ENCODE data around the gene STOX2.

Gene STOX2

DNA sequence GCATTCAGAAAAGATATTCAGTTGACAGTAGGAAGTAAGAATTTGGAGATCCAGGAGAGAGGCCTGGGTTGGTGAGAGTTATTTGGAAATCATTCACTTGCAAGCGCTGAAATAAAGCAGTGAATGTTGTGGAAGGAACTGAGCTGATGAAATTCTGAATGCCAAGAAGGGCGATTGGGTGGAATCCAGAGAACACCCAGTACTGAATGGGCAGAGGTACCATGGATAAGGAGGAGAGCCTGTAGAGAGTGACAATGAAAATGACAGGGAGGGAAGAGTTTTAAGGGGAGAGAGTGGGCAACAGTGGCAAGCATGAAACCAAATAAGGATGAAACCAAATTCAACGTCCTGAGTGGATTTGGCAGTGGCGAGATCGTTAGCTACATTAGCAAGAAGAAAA lies 6.7 kb upstream of the STOX2 start:
- no peak for DNase-seq

DNA sequence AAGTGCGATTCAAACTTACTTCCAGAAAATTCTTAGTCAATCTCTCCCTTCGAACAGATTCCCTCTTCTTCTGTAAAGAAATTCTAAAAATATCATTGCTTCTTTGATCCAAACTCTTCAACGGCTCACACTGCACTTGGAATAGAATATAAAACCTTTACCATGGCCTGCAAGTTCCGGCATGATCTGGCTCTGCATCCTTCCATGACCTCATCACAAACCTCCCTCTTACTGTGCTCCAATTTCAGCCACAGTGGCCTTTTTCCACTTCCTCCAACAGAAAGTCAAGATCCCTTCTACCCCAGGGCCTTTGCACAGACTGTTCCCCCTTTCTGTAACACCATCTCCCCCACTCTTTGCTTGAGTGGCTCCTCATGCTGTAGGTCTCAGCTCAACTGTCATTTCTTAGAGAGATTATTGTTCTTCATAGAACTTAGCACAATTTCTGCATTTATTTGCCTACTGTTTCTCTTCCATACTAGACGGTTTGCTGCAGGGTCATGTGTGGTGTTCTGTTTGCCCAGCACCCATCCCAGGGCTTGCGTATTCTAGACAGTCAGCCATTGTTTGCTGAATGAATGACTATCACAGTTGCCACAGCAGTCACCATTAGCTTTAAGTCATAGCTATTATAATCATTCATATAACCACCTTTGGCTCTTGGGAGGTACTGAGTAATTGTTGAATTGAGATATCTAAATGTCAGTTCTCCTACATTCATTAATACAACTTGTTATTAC lies 1.9 kb upstream of the STOX2 start:
- DNase-seq = no peak

DNA sequence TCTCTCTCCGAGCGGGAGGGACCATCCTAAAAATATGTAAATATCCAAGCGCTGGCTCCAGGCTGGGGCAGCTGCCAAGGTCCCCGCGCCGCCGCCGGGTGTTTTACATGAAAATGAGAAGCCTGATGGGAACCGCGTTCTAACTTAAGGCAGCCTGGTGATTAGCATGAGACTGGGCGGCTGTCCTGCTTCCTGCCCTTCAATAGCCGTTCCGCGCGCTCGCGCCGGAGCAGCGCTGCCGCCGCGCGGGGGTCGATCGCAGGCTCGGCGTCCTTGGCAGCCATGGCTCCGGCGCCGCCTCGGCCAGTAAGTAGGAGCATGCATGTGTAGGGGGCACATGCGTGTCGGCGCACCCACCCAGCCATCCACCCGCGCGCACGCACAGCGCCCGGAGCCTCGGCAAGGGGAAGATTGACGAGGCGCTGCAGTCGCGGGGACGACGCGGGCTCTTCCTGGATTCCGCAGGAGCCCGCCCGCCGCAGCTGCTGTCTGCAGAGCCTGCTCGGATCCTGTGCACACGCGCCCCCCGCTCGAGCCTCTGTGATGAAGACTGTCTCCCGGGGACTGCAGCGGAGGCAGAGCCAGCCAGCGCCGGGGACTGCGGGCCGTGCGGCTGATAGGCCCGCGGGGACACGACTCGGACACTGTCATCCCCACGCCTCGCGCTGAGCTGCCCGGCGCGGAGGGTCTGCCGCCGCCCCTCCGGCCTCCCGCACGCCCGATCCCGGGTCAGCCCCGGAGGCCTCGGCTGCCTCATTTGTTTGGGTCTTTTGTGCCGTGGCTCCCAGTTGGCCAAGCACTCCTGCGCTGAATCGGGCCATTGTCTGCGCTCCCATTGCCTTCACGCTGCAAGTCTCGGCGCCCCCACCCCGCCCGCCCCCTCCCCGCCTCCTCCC lies 734 bp downstream of the STOX2 start:
- DNase-seq = peak in 1 of 2 donors; percentile 23

DNA sequence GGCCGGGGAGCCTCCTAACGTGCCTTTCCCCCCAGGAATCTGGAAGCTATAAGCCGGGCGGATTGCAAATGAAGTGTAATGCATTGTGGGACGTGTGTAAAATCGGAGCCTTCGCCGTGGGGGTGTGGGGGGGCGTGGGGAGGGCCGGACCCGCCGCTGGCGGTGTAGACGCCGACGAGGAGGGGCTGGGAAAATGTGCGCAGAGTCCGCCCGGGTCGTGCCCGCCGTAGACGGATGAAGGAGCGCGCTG lies 1.3 kb downstream of the STOX2 start:
- no peak for DNase-seq

DNA sequence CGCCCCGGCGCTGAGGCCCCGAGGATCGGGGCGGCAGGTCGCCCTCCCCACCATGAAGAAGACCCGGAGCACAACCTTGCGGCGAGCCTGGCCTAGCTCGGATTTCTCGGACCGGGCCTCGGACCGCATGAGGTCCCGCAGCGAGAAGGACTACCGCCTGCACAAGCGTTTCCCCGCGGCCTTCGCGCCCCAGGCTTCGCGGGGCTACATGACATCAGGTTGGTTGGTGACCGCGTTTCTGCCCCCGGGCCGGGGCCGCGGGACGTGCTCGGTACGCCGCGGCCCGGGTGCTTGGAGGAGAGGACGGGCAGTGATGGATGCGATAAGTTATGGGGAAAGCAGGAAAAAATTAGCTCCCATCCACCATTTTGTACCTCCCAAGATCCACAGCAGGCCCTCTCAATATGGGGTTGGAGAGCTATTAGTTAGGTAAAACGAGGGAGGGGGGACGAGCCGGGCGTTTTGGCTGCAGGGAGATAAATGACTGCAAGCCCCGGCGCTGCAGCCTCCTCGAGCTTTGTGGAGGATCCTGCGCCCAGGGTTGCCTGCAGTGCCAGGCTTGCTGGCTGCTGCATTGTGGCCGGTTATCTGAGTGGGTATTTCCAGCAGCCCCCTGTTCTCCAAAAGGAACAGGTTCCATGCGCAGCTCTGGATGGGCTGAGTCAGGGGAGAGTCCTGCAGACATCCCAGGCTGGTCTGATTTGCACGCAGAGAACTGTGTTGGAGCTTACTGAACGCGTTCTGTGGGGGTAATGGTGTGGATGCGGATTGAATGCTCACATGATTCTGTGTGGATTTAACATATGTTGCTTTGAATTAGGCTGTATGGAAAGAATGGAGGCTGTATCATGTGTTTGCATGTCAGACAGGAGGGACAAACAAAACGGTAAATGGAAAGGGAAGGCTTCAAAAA lies 1.9 kb downstream of the STOX2 start:
- peak in 1 of 2 donors; percentile 2 for DNase-seq

DNA sequence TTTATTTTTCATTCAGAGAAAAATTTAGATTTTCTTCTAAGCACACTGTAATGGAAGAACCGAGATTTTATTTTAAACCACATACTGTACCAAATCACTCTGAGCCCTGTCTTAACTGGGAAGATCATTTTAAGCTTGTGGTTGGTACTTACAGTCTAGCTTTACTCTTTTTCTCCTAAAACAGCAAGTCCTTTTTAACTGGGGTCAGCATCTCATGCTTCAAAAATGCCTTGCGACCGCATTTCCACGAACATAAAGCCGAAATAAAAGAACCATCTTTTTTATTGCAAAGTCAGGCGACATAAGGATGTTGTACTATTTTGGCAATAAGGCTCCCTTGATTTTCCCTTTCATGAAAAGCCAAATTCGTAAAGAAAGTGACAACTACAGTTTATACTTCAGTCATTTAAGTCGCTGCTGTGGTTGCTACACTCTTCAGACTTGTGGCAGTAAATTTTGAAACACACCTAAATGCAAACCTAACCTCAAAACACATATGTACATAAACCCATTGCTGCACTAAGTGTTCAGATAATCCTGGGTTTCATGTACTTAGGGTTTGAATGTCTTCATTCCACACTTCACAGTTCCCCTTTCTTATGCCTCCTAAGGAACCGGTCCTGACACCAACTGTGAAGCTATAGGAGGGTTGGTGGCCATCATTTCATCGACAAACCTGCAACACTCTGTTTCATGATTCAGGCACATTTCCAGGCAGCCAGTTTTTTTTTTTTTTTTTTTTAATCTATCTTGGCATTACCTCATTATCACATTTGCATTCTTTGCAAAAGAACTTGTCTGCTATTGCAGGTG lies 3.0 kb downstream of the STOX2 start:
- no peak for DNase-seq

DNA sequence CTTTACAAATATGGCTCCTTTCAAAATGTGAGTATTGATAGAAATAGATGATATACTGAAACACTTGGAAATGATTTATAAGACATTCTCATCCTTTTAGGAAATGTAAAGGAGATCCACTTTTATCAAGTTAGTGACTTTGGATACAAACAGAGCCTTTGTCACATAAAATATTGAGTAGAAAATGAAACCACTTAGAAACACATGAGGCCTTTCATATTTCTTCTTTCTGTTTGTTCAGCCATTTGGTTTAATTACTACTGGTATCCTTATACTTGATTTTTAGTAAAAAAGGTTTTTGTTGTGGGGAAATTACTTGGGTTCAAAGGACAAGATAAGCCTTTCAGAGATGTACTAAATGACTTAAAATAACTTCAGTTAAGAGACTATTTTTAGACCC lies 4.1 kb downstream of the STOX2 start:
- DNase-seq = no peak

DNA sequence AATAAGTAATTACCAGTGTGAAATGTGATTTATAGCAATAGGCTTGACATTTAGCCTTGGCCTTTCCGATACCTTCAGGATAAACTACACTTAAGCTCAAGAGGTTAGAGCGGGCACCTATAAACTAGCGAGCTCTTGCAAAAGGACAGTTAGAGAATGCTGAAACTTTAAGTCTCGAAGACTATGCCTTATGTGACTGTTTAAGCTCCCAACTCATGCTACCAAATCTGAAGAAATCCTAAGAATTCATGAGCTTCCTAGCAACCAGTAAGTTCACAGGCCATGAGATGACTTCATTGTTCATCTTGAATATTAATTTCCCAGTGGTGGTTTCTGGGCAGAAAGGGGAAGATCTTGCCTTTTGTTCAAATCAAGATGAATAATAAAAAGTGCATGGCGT lies 4.7 kb downstream of the STOX2 start:
- DNase-seq = no peak

DNA sequence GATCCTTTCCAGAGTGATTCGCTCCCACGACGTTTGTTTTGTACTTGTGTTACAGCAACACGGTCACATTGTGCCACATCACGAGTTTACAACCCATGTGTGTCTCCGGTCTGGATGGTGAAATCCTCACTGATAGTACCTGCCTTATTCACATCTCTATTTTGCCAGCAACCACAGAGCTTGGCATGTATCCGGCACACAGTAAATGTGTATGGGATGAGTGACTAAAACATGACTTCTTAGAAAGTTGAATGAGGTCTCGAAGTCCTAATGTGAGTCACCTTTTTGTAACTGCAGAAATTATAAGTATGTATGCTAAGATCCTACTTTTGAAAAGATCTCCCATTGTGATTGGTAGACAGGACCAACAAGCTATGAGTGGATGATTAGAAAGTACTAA lies 7.5 kb downstream of the STOX2 start:
- DNase-seq = no peak

DNA sequence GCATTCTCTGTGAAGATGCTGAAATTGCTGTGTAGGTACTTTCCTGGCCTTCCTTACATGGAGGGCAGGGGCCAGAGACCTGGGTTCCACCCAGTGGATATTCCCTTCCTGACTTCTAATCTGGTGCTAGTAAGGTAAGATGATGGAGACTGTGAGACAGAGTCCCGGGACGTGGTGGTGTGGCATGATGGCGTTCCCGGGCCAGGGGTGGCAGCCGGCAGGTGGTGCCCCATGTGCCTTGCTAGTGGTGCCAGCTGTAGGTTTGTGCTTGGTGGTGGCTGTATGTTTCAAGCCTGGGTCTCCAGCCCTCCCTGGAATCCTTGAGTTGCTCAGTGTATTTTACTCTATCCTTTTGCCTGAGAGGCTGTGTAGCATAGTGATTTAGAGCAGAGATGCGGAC lies 10.9 kb downstream of the STOX2 start:
- DNase-seq = no peak

DNA sequence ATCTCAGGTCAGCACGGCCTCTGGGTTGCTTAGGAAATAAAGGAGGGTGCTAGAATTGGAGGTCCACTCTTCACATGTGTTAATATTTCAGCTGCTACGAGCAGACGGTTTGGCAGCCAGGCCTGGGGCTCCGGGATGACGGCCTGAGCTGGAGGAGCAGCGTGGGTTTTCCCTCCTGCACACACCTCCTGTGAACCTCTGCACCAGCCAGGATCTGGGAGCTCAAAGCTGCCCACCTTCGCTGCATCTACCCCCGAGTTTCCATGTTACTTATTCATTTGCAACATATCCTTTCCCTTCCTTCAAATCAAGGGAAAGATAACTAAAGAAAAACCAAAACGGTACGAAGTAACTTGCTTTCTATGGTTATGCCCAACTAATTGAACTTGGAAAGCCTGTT lies 13.6 kb downstream of the STOX2 start:
- DNase-seq = no peak

DNA sequence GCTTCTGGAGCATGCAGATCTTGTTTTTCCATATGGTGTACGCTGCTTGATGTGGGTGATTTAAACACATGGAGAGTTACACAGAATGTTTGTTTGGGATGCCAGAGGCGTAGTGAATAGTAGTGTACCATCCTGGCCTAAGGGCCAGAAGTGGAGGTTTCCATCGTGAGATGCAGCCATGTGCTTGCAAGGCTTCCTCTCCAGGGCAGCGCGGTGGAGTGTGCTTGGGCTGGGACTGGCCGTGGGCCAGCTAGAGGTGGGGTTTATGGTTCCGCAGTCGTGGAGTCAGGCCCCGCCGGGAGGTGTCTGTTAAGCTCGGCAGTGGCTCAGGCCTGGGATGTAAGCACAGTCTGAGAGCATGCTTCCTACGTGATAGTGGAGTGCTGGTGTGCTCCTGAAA lies 14.0 kb downstream of the STOX2 start:
- DNase-seq = no peak

DNA sequence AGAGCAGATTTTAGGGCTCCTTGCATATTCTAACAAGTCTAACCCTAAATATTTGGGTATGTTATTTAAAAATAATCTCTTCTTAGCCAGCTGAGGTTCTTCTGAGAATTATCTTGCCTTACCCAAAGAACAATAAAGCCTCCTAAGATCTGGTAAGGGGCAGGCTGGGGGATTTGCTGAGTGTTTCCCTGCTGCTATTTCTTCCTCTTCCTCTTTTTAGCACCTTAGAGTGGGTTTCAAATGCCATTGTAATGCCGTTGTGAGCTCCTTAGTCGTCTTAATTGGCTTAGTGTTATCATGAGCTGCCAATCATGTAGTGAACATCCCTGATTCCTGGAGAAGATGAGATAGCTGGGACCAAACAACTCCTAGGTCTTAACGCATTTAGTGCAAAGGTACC lies 15.4 kb downstream of the STOX2 start:
- DNase-seq = no peak

DNA sequence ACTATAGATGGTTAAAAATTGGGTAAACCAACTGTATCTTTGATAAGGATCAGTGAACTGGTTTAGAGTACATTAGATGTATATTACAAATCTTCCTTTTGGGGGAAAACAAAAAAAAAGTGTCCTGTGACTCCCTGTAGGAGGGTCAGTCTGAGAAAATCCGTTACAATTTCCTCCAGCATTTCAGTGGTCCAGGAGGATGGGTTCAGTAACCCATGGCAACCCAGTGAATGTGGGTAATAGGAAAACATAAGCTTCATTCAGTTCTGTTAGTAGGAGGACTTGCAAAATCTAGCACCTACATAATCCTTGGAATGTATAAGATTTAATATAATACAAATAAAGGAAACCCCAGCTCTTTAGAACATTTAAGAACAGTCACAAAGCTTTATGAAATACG lies 16.2 kb downstream of the STOX2 start:
- DNase-seq = no peak

DNA sequence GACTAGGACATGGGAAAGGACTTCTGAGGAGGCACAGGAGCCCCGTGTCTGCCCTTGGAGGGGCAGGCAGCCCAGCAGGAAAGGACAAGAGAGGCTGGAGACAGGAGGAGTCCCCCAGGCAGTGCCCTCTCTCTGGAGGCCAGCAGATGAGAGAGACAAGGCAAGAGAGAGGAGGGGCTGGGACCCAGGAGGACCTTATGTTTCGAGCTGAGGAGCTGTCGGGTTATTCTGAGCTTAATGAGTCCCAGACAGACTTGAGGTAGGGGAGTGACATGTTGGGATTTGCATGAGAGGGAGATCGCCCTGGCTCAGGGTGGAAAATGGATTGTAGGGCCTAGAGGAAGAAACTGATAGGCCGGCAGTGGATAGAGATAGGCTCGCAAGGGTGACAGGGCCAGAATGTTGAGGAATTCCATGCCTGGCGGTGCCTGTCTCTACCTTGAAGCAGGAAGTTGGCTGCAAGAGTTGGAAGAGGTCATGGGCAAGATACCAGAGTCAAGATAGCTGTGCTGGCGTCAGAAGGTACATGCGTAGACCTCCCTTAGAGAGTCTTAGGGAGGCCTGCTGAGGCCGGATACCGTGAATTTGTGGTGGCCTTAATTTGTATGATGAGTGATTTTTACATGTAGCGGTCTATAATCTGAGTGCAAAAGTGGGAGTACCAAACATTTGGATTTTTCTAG lies 19.4 kb downstream of the STOX2 start:
- no peak for DNase-seq

DNA sequence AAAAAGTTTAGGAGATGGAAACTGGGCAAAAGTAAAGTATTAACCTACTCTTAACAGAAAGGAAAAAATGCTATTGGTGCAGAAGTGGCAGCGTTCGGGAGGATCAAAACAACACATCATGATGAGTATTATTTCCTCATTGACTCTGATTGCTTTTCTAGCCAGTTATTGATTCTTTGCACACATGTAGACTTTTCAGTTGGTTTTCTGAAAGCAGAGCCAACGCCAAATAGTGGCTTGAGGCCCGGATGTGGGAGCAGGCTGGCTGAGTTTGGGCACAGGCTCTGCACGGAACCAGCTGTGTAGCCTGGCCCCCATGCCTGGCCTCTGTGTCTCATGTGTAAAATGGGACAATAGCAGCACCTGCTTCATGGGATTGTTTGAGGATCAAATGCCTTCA lies 21.8 kb downstream of the STOX2 start:
- no peak for DNase-seq

DNA sequence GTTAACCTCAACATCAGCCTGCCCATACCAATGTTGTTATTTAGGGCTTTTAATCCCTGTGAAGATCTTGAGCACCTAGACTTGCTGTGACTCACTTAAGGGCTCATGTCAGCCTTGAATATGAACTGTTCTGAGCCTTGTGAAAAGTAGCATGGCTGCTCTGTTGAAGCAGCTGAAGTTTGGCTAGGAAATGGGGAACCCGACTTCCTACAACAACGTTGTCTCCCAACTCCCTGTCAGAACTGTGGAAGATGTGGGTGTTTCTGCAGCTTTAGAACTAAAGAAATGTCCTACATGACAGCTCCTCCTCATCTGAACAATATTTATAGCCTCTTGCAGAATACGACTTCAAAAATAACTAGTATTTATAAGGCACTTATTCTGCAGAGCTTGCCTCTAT lies 27.5 kb downstream of the STOX2 start:
- DNase-seq = no peak

DNA sequence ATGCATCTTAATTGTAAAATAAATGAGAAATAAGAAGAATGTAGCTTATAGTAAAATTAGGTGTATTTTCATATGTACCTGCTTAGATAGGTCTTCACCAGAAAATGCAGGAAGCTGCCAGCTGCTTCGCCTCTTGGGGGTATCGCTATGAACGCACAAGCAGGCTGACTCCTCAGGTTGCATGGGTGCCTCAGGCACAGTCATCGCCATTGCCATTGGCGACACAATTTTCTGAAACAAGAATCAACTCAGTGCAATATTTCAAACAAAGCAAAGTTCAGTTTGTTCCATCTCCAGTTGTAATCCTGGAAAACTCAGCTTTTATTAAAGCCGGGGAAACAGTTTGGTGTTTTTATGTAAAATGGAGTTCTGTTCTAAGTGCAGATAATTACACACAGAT lies 29.7 kb downstream of the STOX2 start:
- DNase-seq = no peak

DNA sequence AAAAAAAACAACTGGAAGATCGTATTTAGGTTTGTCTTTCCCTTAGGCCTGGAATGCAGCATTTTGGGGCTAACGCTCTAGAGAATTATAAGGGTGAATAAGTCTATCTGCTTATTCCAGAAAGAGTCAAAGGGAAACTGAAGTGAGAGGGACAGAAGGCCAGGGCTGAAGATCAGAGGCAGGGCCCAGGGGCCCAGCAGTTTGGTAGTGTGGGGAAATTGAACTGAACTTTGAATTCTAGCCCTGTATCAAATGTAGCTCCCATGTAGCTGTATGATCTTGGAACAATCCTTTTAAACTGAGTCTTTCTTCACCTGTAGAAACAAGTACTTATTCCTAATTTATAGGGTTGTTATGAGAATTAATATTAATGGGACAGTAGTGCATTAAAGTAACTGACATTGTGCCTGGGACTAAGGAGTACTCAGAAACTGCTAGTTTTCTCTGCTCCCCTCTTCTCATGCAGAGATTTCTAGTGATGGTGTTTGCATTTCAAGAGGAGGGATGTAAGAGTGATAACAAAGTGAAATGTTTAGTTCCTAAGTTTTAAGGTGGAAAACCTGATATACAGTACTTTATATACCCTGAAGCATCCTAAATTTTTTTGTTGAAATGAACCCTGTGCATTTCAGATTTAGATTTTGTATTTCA lies 30.4 kb downstream of the STOX2 start:
- DNase-seq = no peak

DNA sequence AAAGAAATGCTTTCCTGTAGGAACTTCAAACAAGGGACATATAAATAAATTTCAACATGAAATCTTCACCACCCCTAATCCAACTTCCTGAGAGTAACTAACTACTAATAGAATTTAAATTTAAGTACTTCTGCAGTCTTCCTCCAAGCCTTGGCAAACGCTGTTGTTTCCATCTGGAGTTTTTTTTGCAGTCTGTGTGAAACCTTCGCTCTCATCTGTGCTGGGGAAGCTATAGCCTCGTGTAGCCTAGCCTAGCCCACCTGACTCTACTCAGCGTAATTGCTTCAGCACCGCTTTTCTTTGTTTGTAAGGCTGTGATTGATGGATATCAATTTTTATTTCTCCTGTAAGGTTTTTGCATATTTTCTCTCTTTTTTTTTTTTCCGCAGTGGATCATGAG lies 30.9 kb downstream of the STOX2 start:
- DNase-seq = no peak

DNA sequence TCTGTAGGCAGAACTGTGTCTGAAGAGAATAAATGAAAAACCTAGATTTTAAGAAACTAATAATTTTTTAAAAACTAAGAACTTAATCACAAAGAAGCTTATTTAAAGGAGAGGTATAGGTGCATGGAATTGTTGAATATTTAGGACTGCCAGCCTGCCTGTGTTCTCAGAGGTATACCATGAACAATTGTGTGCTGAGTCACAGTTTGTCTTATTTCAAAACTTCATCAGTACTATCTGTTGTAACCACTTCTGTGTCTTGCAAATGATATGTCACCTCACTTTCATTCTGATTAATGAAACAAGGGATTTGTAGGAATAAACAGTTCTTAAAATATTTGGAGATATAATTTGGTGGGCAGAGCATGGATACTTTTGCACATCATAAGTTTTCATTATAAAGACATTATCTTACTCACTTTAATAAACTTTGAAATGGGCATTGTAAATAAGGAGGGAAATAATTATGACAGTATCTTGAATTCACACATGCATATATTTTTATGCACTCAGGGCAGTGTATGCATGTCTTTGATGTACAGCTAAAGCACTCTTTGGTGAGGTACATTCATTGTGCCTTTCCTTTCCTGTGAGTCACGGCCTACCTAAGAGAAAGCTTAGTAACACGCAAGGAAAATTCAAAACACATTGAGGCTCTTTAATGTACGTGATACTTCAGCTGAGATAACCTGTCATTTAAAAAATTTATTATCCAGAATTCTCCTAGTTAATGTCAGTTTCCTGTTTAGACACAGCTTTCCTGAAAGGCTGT lies 31.7 kb downstream of the STOX2 start:
- no peak for DNase-seq

All from stimulated activated CD4-positive, alpha-beta T cell treated with anti-CD3 and anti-CD28 coated beads, Interleukin-2, amount 100 ng/mL, for 24 hours (primary cell).